HAP-1 (cell line): ENCODE results near the gene TTN.

Experiments used
- DNase-seq, 2 experiments: peaks; one replicate each; pipeline ENCODE4 v3.0.0-alpha.2; 2016 to 2020; ENCODE audit warnings: low spot score in 2 of 2
- H3K27me3 ChIP-seq: fragments of 250-450 bp; sonication (Bioruptor Pico); 2 replicates; pipeline ENCODE4 v1.5.1; 2020; ENCODE audit warnings: low read depth, mild to moderate bottlenecking, moderate library complexity
- H3K36me3 ChIP-seq: fragments of 250-450 bp; sonication (Bioruptor Pico); replicated peaks from 2 replicates; pipeline ENCODE4 v1.5.1; 2020; ENCODE audit warnings: mild to moderate bottlenecking
- H3K4me1 ChIP-seq: fragments of 250-450 bp; sonication (Bioruptor Pico); 2 replicates; pipeline ENCODE4 v1.5.1; 2020; ENCODE audit warnings: mild to moderate bottlenecking
- H3K4me3 ChIP-seq: fragments of 250-450 bp; sonication (Bioruptor Pico); 2 replicates; pipeline ENCODE4 v1.5.1; 2020; ENCODE audit warnings: mild to moderate bottlenecking, moderate library complexity
- H3K9me3 ChIP-seq: fragments of 250-450 bp; sonication (Bioruptor Pico); 2 replicates; pipeline ENCODE4 v1.5.1; 2020; ENCODE audit warnings: mild to moderate bottlenecking, moderate library complexity
- in situ Hi-C: fragments of 300-500 bp; cut with MboI; formaldehyde crosslinking; loops from 3 replicates; pipeline ENCODE4 v1.14.3; 2020; ENCODE audit warnings: low sequenced_read_pairs, inconsistent platforms, mixed read lengths

The TTN gene

DNA sequence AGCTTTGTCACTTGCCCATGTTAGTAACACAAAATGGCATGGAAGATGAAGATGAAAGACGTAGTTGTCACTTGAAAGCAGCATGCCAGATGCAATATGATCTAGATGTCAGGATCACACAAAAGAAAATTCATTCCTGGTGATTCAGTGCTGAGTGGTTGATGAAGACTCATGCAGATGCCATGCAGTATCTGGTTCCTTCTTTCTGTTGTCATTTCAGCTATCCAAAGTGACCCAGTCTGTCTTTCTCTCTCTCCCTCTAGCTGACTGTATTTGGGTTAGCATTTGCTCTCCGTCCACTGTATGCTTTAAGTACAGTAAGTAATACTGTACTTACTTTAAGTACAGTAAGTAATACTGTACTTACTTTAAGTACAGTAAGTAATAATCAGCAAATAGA lies 50.4 kb downstream of the TTN start:
- H3K27me3 ChIP-seq, result no peaks in the 10 kb centered on the region
- no peak for DNase-seq
- peaks cover 8% of the 10 kb centered on the region; the same call in 1 of the 2 replicates for H3K4me1 ChIP-seq
- H3K9me3 ChIP-seq, result no peaks in the 10 kb centered on the region
- in situ Hi-C loops, result loop anchor here (25.0 kb wide), 1 partner anchor 1005 kb away; no protein-coding TSS in a partner anchor
- H3K4me3 ChIP-seq, result no peak overlapping the region
- no peaks in the 10 kb centered on the region for H3K36me3 ChIP-seq

DNA sequence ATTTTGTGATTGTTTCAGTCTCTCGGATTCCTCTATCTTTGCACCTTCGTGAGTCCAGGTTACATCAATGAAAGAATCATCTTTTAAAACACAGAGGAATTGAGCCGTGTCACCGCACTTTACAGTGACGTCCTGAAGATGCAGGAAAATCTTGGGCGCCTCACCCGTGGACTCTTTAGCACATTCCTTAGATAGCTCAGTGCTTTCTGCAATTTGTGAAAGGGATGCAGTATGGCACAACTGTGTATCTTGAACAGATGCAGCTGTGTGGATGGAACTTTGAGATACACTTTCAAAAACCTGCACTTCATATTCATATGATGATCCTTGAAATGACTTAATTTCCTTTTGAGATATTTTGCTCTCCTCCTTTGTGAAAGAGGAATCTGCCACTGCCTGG lies 50.9 kb downstream of the TTN start:
- H3K4me1 ChIP-seq, result peaks cover 11% of the 10 kb centered on the region
- no peaks in the 10 kb centered on the region for H3K27me3 ChIP-seq
- no peaks in the 10 kb centered on the region for H3K9me3 ChIP-seq
- in situ Hi-C loops, result loop anchor here (25.0 kb wide), 1 partner anchor 1006 kb away; no protein-coding TSS in a partner anchor
- DNase-seq, result no peak
- H3K36me3 ChIP-seq, result no peaks in the 10 kb centered on the region
- H3K4me3 ChIP-seq, result no peak overlapping the region

DNA sequence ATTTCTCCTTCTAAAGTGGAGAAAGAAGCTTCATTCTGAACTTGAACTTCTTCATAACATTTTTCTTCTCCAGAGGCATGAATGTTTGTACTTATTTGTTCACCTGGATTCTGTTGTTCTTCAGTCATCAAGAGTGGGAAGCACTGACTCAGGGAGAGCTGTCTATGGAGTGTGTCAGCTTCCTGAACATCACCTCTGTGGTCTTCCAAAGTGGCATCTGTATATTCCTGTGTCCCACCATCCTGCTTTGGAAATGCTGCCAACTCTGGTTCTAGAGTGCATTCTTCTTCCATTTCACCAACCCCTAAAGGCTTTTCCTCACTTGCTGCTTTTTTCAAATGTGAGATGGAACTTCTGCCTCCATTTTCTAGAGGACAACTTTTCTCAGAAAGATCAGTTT lies 59.5 kb downstream of the TTN start:
- Histone ChIP-seq H3K4me1 (peaks cover 14% of the 10 kb centered on the region), H3K9me3 (no peaks in the 10 kb centered on the region; the same call in 1 of the 2 replicates), H3K4me3 (no peak overlapping the region), H3K27me3 (no peaks in the 10 kb centered on the region), H3K36me3 (no peaks in the 10 kb centered on the region)
- DNase-seq, result no peak
- in situ Hi-C loops, result no loop called here

DNA sequence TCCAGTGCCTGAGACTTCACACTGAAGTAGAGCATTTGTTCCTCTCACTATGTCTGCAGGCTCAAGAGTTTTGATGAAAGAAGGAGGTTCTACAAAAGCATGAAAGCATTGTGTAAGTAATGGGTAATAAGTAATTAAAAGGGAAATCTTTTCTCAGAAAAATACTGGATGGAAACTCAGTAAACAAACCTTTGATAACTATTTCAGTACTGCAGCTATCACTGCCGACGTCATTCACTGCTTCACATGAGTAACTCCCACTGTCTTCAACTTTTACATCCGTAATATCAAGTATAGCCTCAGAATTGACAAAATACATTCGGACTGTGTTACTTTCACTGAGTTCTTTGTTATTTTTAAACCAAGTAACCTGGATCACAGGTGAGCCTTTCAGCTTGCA lies 72.7 kb downstream of the TTN start:
- DNase-seq, result no peak
- in situ Hi-C loops, result no loop called here
- no peaks in the 10 kb centered on the region for H3K27me3 ChIP-seq

DNA sequence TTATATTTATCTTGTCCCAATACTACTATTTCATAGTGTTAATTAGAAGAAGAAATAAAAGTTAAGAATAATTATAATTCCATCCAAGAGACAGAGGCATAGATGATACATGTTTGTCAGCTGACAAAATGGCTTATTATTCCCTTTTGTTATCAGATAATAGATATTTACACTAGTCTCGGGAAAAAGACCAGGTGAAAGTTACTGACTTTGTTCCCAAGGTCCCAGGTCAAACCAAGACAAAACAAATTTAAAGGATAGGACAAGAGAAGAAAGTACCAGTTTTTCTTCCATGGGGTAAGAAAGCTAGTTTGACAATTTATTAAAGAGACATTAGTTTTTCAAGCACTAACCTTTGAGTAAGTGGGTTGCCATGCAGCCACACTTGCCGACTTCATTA lies 73.2 kb downstream of the TTN start:
- Histone ChIP-seq H3K9me3 (no peaks in the 10 kb centered on the region), H3K36me3 (no peaks in the 10 kb centered on the region), H3K27me3 (no peaks in the 10 kb centered on the region), H3K4me3 (no peak overlapping the region), H3K4me1 (no peaks in the 10 kb centered on the region)
- no peak for DNase-seq
- in situ Hi-C loops, result no loop called here

More for the DNA sequence above, 72.7 kb downstream of the TTN start:
- Histone ChIP-seq H3K36me3 (no peaks in the 10 kb centered on the region), H3K9me3 (no peaks in the 10 kb centered on the region), H3K4me1 (no peaks in the 10 kb centered on the region), H3K4me3 (no peak overlapping the region)

DNA sequence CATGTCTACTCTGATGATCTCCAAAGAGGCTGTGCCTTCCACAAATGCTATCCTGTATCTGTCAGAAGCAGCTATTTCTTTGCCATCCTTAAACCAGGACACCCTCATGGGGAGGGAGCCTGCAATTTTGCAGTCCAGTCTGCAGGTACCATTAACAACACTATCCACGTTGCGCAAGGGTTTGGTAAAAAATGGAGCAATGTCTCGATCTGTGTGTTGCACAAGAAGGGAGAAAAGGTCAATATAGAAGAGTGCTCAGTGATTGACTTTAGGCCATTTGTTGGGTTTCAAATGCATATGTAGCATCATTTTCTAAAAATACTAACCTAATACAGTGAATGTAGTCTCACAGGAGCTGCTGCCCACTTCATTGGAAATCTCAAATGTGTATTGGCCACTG lies 74.3 kb downstream of the TTN start:
- Histone ChIP-seq H3K36me3 (no peaks in the 10 kb centered on the region), H3K4me3 (no peak overlapping the region), H3K9me3 (no peaks in the 10 kb centered on the region), H3K4me1 (no peaks in the 10 kb centered on the region), H3K27me3 (peaks cover 4% of the 10 kb centered on the region; the same call in 1 of the 2 replicates)
- in situ Hi-C loops, result no loop called here
- DNase-seq, result no peak

DNA sequence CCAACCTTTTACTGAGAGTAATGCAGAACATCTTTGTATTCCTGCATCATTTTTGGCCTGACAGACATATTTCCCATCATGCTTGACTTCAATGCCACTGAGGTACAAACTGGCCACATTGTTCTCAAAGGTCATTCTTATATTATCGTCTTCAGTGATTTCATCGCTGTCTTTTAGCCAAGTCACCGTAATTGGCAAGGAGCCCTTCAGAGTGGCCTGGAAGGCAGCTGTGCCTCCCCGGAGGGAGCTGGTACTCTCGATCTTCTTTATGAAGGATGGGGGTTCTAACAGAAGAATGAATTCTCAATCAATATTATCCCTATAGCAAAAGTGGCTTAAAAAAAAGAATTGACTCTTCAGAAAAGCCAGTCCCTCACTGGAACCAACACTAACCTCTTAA lies 75.9 kb downstream of the TTN start:
- Histone ChIP-seq H3K9me3 (no peaks in the 10 kb centered on the region), H3K36me3 (no peaks in the 10 kb centered on the region), H3K27me3 (peaks cover 13% of the 10 kb centered on the region), H3K4me3 (no peak overlapping the region), H3K4me1 (no peaks in the 10 kb centered on the region)
- no peak for DNase-seq
- in situ Hi-C loops, result no loop called here

DNA sequence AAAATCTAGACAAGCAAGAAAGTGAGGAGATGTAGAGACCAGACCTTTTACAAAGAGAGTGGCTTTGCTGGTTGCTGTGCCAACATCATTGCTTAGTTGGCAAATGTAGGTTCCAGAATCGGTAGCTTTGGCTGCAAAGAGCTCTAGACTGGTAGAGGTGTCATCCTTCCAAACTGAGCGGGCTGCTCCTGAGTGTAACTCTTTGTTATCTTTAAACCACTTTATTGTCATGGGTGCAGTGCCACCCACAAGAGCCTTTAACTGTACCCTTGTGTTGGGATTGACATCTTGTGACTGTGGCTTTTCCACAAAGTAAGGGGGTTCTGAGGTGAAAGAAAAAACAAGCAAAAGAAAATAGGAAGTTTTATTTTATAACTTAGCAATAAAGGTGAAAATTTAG lies 77.2 kb downstream of the TTN start:
- peaks cover 19% of the 10 kb centered on the region for H3K27me3 ChIP-seq
- H3K9me3 ChIP-seq, result no peaks in the 10 kb centered on the region
- no peaks in the 10 kb centered on the region for H3K36me3 ChIP-seq
- in situ Hi-C loops, result no loop called here
- H3K4me1 ChIP-seq, result no peaks in the 10 kb centered on the region
- H3K4me3 ChIP-seq, result no peak overlapping the region
- DNase-seq, result no peak

DNA sequence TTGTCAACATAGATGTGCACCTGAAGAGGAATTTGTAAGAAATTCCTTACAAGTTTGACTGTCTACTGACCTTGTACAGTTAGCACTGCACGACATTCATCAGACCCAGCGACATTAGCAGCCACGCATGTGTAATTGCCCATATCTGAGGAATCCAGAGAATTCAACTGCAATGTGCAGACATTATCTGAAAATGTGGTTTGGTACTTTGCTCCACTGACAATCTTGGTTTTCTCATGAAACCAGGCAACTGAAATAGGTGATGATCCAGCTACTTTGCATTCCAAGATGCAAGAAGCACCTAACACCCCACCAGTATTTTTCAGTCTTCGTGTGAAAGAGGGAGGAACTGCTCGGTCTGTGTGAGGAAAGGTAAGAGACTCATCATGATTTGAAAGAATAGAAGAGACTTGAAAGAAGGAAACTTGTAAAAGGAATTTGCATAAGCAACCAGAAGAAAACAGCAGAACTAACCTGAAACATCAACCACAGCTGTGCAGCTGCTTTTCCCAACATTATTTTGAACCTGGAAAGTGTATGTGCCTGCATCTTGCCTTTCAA lies 83.4 kb downstream of the TTN start:
- Histone ChIP-seq H3K36me3 (no peaks in the 10 kb centered on the region), H3K4me1 (no peaks in the 10 kb centered on the region), H3K9me3 (no peaks in the 10 kb centered on the region), H3K27me3 (peaks cover 21% of the 10 kb centered on the region), H3K4me3 (no peak overlapping the region)
- DNase-seq, result no peak
- in situ Hi-C loops, result no loop called here

DNA sequence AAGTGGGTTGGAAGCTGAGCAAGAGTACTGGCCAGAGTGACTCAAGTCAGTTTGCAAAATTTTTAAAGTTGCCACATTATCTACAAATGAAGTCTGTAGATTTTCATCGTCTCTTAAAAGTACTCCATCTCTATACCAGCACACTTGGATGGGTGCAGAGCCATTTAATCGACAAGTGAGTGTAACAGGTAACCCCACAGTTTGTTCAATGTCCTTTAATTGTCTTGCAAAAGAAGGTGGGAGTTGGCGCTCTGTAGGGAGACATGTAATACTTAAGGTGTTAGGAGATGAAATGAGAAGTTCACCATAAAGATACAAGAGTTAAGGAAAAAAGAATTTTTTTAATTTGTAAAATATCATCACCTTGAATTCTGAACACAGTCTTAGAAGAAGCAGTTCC lies 84.9 kb downstream of the TTN start:
- H3K9me3 ChIP-seq, result no peaks in the 10 kb centered on the region

DNA sequence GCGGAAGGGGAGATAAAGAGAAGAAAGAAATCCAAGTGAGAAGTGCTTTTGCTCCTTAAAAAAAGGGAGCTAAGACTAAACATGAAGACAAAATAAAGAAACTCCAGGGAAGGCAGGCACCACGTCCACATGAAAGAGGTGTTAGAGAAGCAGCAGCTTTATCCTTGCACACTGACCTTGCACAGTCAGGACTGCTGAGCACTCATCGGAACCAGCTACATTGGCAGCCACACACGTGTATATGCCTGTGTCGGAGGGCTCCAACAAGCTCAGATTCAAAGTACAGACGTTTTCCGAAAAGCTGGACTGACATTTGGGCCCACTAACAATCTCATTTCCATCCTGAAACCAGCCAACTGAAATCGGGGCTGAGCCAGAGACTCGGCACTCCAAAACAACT lies 88.2 kb downstream of the TTN start:
- Histone ChIP-seq H3K9me3 (no peaks in the 10 kb centered on the region; the same call in 1 of the 2 replicates), H3K4me3 (no peak overlapping the region), H3K27me3 (no peaks in the 10 kb centered on the region), H3K4me1 (no peaks in the 10 kb centered on the region), H3K36me3 (no peaks in the 10 kb centered on the region)
- DNase-seq, result no peak
- in situ Hi-C loops, result no loop called here

More for the DNA sequence above, 84.9 kb downstream of the TTN start:
- H3K27me3 ChIP-seq, result peaks cover 14% of the 10 kb centered on the region
- H3K36me3 ChIP-seq, result no peaks in the 10 kb centered on the region
- no peak for DNase-seq
- no peak overlapping the region for H3K4me3 ChIP-seq
- H3K4me1 ChIP-seq, result no peaks in the 10 kb centered on the region
- in situ Hi-C loops, result no loop called here

DNA sequence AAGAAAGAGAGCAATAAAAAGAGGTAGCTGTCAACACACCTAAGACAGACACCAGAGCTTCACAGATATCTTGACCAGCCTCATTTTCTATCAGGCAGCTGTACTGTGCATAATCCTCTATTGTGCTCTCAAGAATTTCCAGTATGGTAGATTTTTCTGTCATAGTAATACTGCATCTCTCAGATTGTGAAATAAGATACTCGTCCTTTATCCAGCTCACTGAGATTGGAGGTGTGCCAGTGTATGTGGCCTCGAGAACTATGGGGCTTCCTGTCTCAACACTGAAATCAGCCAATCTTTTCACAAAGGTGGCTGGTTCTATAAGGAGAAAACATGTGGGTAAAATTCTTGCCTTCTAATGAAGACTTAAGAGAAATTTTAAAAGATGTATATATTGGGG lies 88.9 kb downstream of the TTN start:
- Histone ChIP-seq H3K4me3 (no peak overlapping the region), H3K4me1 (no peaks in the 10 kb centered on the region), H3K9me3 (no peaks in the 10 kb centered on the region; the same call in 1 of the 2 replicates), H3K36me3 (no peaks in the 10 kb centered on the region), H3K27me3 (no peaks in the 10 kb centered on the region)
- in situ Hi-C loops, result no loop called here
- DNase-seq, result no peak

DNA sequence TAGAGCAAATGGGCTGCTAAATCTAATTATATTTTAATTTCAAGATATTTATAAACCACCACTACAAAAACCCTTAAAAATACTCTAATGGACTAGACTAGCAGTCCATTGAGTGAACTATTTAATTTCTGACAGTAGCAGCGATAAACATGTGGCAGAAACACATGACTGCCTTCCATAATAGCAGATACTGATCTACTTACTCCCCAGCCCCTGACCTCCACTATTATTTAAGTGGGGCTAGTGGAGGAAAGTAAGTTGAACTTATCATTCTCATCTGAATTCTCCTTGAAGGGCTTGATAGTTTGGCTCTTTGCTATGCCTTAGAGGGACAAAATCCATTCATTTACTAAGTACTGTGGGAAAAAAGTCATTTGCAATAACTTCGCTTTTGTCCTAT lies 90.8 kb downstream of the TTN start:
- in situ Hi-C loops, result no loop called here
- no peak for DNase-seq
- H3K9me3 ChIP-seq, result no peaks in the 10 kb centered on the region; the same call in 1 of the 2 replicates
- no peaks in the 10 kb centered on the region for H3K27me3 ChIP-seq
- H3K4me1 ChIP-seq, result no peaks in the 10 kb centered on the region
- no peaks in the 10 kb centered on the region for H3K36me3 ChIP-seq
- H3K4me3 ChIP-seq, result no peak overlapping the region

DNA sequence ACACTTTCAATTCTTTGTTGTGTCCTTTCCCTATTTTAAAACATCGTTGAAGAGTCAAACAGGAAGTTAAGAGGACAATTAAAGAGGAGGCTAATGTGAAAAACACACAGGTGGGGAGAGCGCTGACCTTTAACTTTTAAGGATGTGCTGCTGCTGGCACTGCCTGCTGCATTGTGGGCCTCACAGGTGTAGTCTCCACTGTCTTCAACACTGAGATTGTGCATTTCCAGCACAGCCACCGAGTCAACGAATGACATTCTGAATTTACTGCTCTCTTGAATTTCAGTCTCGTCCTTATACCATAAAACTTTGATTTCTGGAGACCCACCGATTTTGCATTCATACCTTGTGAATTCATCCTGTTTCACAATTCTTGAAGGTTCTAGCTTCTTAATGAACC lies 91.9 kb downstream of the TTN start:
- DNase-seq, result no peak
- Histone ChIP-seq H3K9me3 (no peaks in the 10 kb centered on the region; the same call in 1 of the 2 replicates), H3K36me3 (no peaks in the 10 kb centered on the region), H3K27me3 (no peaks in the 10 kb centered on the region), H3K4me1 (no peaks in the 10 kb centered on the region), H3K4me3 (no peak overlapping the region)
- in situ Hi-C loops, result no loop called here

DNA sequence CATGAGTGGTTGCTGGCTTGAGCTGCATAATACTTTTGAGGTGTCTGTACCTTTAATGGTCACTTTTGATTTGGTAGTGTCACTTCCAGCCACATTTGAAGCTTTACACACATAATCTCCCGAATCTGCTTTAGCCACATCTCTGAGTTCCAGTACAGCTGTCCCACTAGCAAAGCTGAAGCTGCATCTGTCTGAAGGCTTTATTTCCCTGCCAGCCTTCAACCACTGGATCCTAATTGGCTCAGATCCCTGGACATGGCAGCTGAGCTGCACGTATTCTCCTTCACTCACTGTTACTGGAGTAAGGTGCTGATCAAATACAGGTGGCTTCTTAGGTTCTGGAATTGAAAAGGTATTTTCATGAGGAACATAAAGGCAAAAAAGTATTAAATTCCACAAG lies 99.7 kb downstream of the TTN start:
- Histone ChIP-seq H3K4me1 (no peaks in the 10 kb centered on the region), H3K27me3 (no peaks in the 10 kb centered on the region), H3K9me3 (no peaks in the 10 kb centered on the region), H3K4me3 (no peak overlapping the region), H3K36me3 (no peaks in the 10 kb centered on the region)
- in situ Hi-C loops, result no loop called here
- DNase-seq, result no peak
